Measurements from ENCODE around the gene CTDSPL.
A peak's percentile ranks its signal among the peaks of the same experiment; 100 is the strongest.

The CTDSPL gene

GRCh38 chr3:37886395-37886794 is 24.7 kb downstream of the CTDSPL start:
- Mint-ChIP-seq H3K27me3 (ENCODE audit: low read depth) (no peaks in the 10 kb centered on the region), H3K36me3 (ENCODE audit: low read depth) (no peaks in the 10 kb centered on the region), H3K4me1 (peaks cover 53% of the 10 kb centered on the region), H3K9me3 (no peaks in the 10 kb centered on the region), H3K4me3 (no peak overlapping the region), H3K27ac (peak overlapping the region in 1 of 3 experiments; percentile 48)
- no peak for TF ChIP-seq CTCF (IDR thresholded peaks at IDR 0.05; ENCODE audit: unreplicated experiment in 3 of 3)

DNA sequence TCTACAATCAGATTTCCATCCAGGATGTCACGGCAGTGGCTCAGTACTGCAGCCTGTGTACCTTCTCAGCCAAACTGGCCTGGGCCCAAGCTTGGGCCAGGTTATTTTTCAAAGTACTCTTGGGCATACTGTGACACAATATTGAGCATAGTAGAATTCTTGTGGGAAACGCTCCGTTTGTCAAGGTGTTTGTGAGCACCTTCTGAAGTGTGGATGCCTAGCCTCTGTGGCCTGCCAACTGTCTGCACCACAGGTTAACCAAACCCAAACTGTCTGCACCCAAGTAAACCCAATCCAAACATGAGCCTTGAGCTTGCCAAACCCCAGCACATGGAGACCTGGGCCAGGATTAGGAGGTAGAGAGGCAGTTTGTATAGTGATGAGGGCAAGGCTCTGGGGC is 25.4 kb downstream of the CTDSPL start:
- Mint-ChIP-seq H3K36me3 (ENCODE audit: low read depth) (no peaks in the 10 kb centered on the region), H3K27ac (no peak overlapping the region), H3K4me1 (peaks cover 57% of the 10 kb centered on the region), H3K27me3 (ENCODE audit: low read depth) (no peaks in the 10 kb centered on the region), H3K9me3 (no peaks in the 10 kb centered on the region), H3K4me3 (no peak overlapping the region)
- TF ChIP-seq CTCF (IDR thresholded peaks at IDR 0.05; ENCODE audit: unreplicated experiment in 3 of 3), result no peak

DNA sequence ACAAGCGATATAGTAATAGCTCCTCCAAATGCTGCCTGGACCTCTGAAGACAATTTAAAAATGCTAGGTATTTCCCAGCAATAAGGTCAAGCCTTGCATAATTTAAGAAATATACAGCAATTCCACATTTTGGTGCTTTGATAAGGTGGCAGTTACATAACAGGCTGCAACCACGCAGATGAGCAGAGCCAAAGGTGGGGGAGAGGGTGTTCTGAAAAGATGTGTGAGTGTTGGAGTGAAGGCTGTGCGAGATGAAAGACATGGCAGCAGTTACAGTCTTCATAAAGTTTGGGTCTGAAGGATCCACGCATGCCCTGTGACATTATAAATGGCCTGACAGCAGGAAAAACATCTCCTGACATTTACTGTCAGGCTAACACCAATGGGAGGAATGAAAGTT is 26.1 kb downstream of the CTDSPL start:
- Mint-ChIP-seq H3K9me3 (no peaks in the 10 kb centered on the region), H3K36me3 (ENCODE audit: low read depth) (no peaks in the 10 kb centered on the region), H3K4me3 (no peak overlapping the region), H3K27me3 (ENCODE audit: low read depth) (no peaks in the 10 kb centered on the region), H3K27ac (peak overlapping the region in 2 of 3 experiments; percentile 27 to 43), H3K4me1 (peaks cover 65% of the 10 kb centered on the region)
- TF ChIP-seq CTCF (IDR thresholded peaks at IDR 0.05; ENCODE audit: unreplicated experiment in 3 of 3), result no peak

DNA sequence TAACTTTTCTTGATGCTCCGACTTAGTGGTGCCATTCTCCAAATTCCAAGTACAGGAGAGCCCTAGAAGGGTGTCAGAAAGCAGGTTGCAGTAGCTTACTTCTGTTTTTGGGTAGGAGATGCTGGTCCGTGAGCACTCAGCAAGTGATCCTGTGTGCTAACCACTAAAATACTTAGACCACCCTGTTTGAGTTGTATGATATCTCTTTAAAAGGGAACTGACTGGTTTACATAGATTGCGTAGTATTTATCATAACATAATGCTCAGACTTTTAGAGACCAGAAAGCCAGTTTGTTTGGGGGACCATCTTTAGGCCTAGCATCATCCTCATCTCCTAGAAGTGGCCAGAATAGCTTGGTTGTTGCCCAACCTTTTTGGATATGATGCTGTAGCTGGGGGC is 26.7 kb downstream of the CTDSPL start:
- Mint-ChIP-seq H3K4me1 (peaks cover 70% of the 10 kb centered on the region), H3K36me3 (ENCODE audit: low read depth) (no peaks in the 10 kb centered on the region), H3K4me3 (no peak overlapping the region), H3K27ac (no peak overlapping the region), H3K27me3 (ENCODE audit: low read depth) (no peaks in the 10 kb centered on the region), H3K9me3 (peaks cover under 1% of the 10 kb centered on the region)
- no peak for TF ChIP-seq CTCF (IDR thresholded peaks at IDR 0.05; ENCODE audit: unreplicated experiment in 3 of 3)

- H3K4me1 Mint-ChIP-seq, result peaks cover 65% of the 10 kb centered on the region
- no peak for TF ChIP-seq CTCF (IDR thresholded peaks at IDR 0.05; ENCODE audit: unreplicated experiment in 3 of 3)
- H3K27ac Mint-ChIP-seq, result peak overlapping the region in 1 of 3 experiments; percentile 40
- H3K9me3 Mint-ChIP-seq, result peaks cover 6% of the 10 kb centered on the region
- H3K27me3 Mint-ChIP-seq (ENCODE audit: low read depth), result no peaks in the 10 kb centered on the region
- H3K4me3 Mint-ChIP-seq, result no peak overlapping the region
- no peaks in the 10 kb centered on the region for H3K36me3 Mint-ChIP-seq (ENCODE audit: low read depth)
These were observed 28.8 kb downstream of the CTDSPL start for GRCh38 chr3:37890522-37890921.

DNA sequence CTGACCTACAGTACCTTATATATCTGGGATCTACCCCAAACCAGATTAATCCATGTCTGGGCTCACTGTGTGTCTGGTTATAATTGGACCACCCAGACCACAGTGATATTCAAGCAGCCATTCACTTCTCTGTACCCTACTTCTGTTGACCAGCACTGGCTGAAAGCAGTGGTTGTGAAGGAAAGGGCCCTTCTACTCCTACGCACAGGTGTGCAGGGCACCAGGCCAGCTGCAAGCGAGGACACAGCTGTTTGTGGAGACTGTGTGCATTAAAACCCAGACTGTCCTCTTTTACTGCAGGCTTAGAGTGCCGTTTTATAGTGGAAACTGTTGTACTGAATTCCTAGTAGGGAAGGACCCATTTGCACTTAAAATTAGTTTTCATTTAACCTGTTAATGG is 29.5 kb downstream of the CTDSPL start:
- H3K27ac Mint-ChIP-seq, result peak overlapping the region; percentile 20 to 40 (median 31)
- no peak for TF ChIP-seq CTCF (IDR thresholded peaks at IDR 0.05; ENCODE audit: unreplicated experiment in 3 of 3)
- H3K9me3 Mint-ChIP-seq, result peaks cover 6% of the 10 kb centered on the region
- H3K4me1 Mint-ChIP-seq, result peaks cover 66% of the 10 kb centered on the region
- H3K36me3 Mint-ChIP-seq (ENCODE audit: low read depth), result no peaks in the 10 kb centered on the region
- H3K27me3 Mint-ChIP-seq (ENCODE audit: low read depth), result no peaks in the 10 kb centered on the region
- H3K4me3 Mint-ChIP-seq, result no peak overlapping the region

All from nephron (organoid).